DND-41 (cell line): ENCODE results near the gene RFX2.

Experiments
- CTCF ChIP-seq: IDR thresholded peaks from 2 replicates; pipeline ENCODE4 v1.5.1; 2012; ENCODE audit warnings: borderline replicate concordance, low read length, moderate library complexity, mild to moderate bottlenecking; ENCODE audit not compliant: poor library complexity, severe bottlenecking; ENCODE audit errors: extremely low read depth
- EZH2 ChIP-seq: IDR thresholded peaks from 3 replicates; pipeline ENCODE4 v1.6.1; 2012; ENCODE audit warnings: borderline replicate concordance, low read depth, mild to moderate bottlenecking, moderate library complexity, low read length, inconsistent platforms; ENCODE audit not compliant: severe bottlenecking

GRCh38 chr19:6084821-6085220 is 25.5 kb downstream of the RFX2 start:
- no peak for TF ChIP-seq CTCF
- TF ChIP-seq EZH2, result no peak
